Measurements from ENCODE around the gene SCML2.
A peak's percentile ranks its signal among the peaks of the same experiment; 100 is the strongest.
"Not testable (repeated sequence)": the region's sequence is repeated elsewhere in the genome, so short reads cannot be mapped to it uniquely, and the experiment has no call there.

SCML2 gene

GRCh38 chrX:18271309-18271708 lies 83.2 kb downstream of the SCML2 start:
- DNase-seq (ENCODE audit: low spot score) = no peak

DNA sequence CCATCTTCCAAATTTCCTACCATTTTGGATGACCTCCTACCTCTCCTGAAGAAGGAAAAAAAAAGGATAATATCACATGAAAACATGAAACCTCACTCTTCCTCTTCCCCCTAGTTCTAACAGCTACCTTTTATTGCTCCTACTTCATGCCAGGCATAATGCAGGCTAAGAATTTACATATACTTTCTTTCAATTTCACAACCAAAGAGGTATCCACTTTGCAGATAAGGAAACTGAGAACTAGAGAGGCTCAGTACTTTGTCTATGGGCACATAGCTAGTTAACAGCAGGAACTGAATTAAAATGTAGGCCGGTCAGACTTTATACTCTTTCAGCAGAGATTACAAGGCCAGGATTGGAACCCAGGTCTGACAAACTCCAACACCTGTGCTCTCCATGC lies 99.4 kb downstream of the SCML2 start:
- DNase-seq (ENCODE audit: low spot score) = no peak

DNA sequence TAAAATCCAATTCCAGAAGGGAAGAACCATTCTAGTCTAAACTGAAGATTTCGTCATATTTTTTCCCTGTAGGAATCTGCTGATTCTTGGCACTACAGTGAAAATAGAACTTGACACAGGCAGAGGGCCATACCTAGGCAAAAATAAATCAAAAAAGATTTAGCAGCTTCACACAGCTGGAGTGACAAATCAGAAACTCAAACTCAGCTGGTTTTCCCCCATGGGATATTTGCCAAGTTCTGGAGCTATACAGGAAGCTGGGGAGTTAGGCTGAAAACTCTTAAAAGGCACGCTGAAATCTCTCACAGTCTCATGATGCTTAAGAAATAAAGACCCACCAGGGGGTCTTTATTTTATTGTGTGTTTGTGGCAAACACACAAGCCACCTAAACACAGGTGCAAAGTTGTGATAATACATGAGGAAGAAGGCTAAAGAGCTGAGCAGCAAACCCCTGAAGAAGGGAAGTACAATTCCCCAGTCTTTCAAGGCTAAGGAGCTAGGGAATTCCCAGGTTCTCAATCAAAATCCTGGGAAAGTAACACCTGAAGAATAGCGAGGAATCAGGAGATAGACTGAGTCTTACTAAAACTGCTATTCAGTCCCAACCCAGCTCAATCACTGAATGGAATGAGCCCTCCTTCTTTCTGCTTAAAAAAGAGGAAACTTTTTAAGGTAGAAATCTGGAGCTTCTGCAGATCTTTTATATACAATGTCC lies 101.7 kb downstream of the SCML2 start:
- no peak for DNase-seq (ENCODE audit: low spot score)

DNA sequence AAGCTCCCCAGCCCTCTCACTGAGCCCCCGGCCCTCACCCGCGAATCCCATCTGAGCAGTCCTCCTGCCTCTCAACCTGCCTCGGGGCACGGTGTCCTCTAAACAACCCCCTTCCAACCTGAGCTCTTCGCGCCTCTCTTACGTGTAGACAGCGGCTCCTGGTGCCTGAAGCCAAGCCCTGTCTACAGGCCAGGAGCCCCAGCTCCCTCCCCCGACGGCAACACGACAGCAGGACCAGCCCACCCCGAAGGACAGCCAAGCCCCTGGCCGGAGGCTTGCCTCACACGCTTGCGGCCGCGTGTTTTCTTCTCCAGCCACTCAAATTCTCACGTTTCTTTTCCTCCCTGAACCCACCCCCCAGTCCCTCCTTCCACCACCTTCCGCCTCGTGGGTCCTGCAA lies 124.8 kb downstream of the SCML2 start:
- not testable (repeated sequence) for DNase-seq (ENCODE audit: low spot score)

DNA sequence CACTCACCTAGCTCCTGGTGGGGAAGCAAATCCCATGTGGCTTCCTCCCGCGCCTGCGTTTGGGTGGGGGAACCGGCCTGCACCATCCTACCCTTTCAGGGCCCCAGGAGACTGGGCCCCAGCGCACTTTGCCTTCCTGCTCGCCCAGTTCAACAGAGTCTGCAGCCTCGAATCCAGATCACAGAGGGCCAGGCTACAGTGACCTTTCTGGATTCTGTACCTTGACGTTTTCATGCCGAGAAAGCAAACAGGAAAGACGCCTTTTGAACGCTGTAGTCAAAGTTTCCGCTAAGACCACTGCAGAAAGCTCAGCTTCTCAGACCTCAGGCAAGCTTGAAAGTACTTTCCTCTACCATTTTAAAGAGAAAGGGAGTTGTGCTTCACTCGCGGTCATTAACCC lies 126.4 kb downstream of the SCML2 start:
- DNase-seq (ENCODE audit: low spot score) = no peak

- no peak for DNase-seq (ENCODE audit: low spot score)
Observed at GRCh38 chrX:18227458-18227857, 127.0 kb downstream of the SCML2 start.

DNA sequence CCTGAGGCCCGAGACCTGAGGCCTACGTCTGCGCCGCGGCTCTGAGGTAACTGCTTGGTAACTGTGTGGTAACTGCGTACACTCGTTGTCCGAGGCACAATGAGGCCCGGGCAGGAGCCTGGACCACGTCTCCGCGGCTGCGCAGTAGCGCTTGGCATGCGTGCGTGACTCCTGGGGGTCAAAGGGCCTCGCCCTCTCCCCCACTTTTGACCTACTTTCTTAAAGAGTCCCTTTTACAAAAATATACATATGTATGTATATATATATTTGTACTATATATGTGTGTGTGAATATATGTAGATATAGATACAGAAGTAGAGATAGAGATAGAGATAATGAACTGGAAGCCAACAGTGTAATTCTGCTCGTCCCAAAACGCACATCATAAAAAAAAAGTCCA lies 133.7 kb downstream of the SCML2 start, which contains the start of gene BEND2:
Gene BEND2 (minus strand): TSS at position 101 of the 400 bp plus-strand sequence. CDS start 136 bp downstream, outside the sequence.
- no peak for DNase-seq (ENCODE audit: low spot score)

DNA sequence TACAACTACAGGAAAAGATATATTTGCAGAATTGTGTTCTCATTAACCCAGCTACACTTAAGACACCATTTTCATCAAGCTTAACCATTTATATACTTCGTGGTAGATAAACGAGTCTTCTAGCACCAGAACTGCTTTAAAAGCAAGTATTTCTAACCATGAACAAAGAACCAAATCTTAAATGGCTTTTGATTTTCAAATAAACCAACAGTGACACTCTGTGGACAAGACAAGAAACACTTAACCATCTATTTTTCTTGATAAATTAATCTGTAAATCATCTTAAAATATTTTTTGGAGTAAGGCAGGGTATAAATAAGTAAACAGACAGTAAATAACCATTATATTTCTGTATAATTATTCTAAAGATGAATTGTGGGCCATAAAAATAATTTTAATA lies 144.0 kb downstream of the SCML2 start:
- peak; percentile 4 for DNase-seq (ENCODE audit: low spot score)

DNA sequence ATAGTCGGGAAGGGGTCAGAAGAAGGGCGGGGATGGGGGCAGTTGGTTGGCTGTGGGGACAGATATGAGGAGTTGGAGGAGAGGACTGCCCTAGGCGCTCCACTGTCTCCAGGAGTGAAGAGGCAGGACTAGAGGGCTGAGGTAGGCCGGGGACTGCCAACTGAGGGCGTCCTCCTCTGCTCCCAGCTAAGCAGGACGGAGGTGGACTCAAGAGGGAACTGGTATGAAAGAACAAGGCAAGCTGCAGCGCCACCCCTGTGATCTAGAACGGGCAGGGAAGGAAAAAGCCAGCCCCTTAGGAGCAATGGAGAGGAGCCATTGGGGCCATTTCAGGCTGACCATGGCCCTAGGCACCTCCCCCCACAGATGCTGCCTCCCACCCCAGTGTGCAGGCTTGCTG lies 147.8 kb downstream of the SCML2 start:
- no peak for DNase-seq (ENCODE audit: low spot score)

DNA sequence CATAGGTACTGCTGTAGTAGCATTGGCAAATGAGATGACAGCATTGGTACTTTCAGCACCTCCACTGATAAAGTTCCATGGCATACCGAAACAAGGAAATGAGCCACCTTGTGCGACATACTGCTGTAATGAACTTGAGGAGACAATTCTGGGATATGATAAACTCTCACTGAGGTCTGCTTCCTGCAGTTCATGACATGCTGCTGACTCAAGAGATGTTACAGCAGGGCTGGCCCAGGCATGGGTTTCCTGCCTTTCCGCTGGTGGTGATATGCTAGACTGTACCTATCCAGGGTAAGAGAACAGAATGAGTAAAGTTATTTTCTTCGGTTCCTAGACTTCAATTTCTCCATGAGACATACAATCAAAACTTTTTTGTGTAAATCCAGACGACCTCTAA lies 150.9 kb downstream of the SCML2 start:
- DNase-seq (ENCODE audit: low spot score) = no peak

- no peak for DNase-seq (ENCODE audit: low spot score)
Observed at GRCh38 chrX:18194688-18195087, 159.8 kb downstream of the SCML2 start.

Measured in COLO829 (cell line).